ENCODE measurements around the gene LNP1. TPM values are rescaled to one million over a fixed set of nuclear protein-coding genes. Genes with fewer than 3 reads are reported as not detected.

The LNP1 gene
- total RNA-seq, 3 donors from 2014 or later: 0.94 to 1.5 (median 1.1) TPM

DNA sequence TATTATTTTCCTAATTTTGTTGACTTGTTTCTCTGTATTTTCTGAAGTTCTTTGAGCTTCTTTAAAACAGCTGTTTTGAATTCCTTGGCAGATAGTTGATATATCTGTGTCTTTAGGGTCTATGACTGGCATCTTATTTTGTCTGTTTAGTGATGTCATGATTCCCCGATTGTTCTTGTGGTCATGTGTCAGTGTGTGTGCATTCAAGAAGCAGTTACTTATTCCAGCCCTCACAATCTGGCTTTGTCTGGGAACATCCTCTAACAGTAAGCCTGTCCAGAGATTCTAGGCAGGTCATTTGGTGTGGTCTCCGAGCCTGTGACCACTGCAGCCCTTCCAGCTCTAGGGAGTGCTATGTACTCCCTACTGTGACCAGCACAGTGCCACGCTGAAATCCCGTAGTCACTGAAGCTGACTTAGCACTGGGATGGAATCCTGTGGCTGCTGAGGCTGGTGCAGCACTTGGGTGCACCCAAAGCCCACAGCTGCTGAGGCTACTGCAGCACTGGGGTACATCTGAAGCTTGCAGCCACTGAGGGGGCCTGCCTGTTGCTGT is 6.7 kb downstream of the LNP1 start:
- peaks cover 26% of the 10 kb centered on the region for H3K36me3 Mint-ChIP-seq (ENCODE audit: insufficient read depth)
- H3K4me3 Mint-ChIP-seq: no peak overlapping the region
- DNase-seq (no peak), ATAC-seq (no peak)
- H3K9me3 Mint-ChIP-seq: peaks cover 24% of the 10 kb centered on the region
- no peaks in the 10 kb centered on the region for H3K27me3 Mint-ChIP-seq (ENCODE audit: low read depth)
- peaks cover 13% of the 10 kb centered on the region for H3K4me1 Mint-ChIP-seq (ENCODE audit: low read depth)

DNA sequence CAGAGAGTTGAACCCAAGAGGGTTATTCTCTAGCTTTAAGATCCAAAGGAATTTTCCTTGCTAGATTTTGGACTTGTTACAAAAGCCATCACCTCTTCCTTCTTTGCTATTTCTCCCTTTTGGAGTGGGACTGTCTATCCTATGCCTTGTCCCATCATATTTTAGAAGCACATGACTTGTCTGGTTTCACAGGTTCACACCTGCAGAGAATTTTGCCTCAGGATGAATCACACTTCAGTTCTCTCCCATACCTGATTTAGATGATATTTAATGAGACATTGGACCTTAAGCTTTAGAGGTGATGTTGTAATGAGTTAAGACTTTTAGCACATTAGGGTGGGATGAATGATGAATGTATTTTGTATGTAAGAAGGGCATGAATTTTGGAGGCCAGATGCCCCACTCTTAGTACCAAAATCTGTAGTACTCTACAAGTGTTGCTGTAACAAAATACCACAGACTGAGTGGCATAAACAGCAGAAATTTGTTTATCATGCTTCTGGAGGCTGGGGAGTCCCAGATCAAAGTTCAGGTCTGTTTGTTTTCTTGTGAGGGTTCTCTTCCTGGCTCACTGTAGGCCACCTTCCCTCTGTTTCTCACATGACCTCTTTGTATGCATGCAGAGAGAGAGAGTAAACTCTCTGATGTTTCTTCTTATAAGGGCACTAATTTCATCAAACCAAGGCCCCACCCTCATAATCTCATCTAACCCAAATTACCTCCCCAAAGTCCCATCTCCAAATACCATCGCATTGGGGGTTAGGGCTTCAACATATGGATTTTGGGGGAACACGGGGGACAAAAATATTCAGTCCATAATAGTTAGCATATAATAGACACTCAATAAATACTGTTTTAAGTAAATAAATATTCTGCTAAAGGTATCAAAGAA is 10.0 kb downstream of the LNP1 start:
- Mint-ChIP-seq H3K27me3 (ENCODE audit: low read depth) (no peaks in the 10 kb centered on the region), H3K4me1 (ENCODE audit: low read depth) (no peaks in the 10 kb centered on the region), H3K9me3 (peaks cover 33% of the 10 kb centered on the region), H3K36me3 (ENCODE audit: insufficient read depth) (peaks cover 24% of the 10 kb centered on the region), H3K4me3 (no peak overlapping the region)
- DNase-seq (no peak), ATAC-seq (no peak)

DNA sequence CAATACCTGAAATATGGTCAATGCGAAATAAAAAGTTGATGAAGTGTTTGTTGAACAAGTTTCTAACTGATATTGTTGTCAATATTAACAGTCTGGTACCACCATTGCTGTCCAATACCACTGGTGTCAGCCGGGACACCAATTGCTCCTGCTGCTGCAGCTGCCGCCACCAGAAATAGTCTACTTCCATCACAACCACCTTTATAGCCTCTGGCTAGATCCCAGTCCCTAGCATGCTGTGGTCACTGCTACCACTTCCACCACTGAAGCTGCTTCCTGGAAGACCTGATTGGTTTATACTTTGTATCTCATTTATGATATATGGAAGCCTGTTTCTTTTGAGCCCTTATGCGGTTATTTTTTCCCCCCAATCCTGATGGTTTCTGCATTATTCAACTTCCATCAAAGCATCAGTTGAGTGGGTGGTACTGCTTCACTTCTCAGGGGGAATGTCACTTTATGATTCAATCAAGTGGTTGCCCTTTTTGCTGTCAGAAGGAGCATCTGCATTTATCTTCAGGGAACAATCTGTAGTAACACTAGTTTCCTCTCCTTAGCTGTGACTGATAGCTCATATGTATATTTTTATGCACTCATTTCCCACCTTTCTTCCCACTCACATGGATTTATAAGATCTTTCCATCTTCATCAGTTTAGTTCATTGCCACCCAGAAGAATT is 11.7 kb downstream of the LNP1 start:
- Mint-ChIP-seq H3K27me3 (ENCODE audit: low read depth) (no peaks in the 10 kb centered on the region), H3K4me1 (ENCODE audit: low read depth) (no peaks in the 10 kb centered on the region), H3K4me3 (no peak overlapping the region), H3K9me3 (peaks cover 24% of the 10 kb centered on the region), H3K36me3 (ENCODE audit: insufficient read depth) (peaks cover 18% of the 10 kb centered on the region)
- DNase-seq (no peak), ATAC-seq (no peak)

DNA sequence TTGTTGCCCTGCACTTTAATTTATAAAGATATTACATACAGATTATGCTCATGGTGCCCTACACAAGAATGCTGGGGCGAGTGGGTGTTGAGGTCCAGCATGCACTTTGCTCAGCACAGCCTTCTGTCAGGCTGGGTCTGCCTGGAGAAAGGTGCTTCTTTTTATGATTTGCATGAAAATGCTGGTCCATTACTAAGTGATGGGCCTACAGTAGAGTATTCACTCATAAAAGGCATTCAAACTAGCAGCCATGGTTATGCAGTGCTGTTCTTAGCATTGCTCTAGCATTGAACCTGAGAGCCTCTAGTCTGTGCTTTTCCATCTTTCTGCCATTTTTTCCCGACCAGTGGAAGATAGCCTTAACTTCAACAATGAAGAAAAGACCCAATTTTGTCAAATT is 12.3 kb downstream of the LNP1 start:
- H3K27me3 Mint-ChIP-seq (ENCODE audit: low read depth): no peaks in the 10 kb centered on the region
- H3K4me3 Mint-ChIP-seq: no peak overlapping the region
- peaks cover 18% of the 10 kb centered on the region for H3K36me3 Mint-ChIP-seq (ENCODE audit: insufficient read depth)

DNA sequence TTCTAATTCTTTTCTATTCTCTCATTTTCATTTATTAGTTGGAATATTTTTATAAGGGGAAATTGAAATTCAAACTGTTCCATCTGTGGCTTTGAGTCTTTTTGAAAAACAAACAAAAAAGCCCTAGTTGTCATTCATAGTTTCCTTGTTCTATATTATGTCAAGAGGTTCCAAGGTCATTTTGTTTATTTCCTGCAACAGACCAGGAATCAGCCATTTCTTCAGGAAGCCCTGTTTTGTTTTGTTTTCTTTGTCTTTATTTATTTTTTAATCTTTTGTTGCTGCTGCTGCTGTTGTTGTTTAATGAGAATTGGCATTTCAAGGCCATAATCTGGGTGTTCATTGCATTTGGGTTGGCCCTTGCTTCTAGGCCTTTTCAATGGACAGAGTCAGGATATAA is 14.8 kb downstream of the LNP1 start:
- H3K4me1 Mint-ChIP-seq (ENCODE audit: low read depth): no peaks in the 10 kb centered on the region
- H3K36me3 Mint-ChIP-seq (ENCODE audit: insufficient read depth): peaks cover 11% of the 10 kb centered on the region
- H3K27me3 Mint-ChIP-seq (ENCODE audit: low read depth): no peaks in the 10 kb centered on the region
- no peak overlapping the region for H3K4me3 Mint-ChIP-seq
- DNase-seq (no peak), ATAC-seq (no peak)
- peaks cover 20% of the 10 kb centered on the region for H3K9me3 Mint-ChIP-seq

More for the DNA sequence above, 12.3 kb downstream of the LNP1 start:
- DNase-seq (no peak), ATAC-seq (no peak)
- Mint-ChIP-seq H3K9me3 (peaks cover 24% of the 10 kb centered on the region), H3K4me1 (ENCODE audit: low read depth) (no peaks in the 10 kb centered on the region)

DNA sequence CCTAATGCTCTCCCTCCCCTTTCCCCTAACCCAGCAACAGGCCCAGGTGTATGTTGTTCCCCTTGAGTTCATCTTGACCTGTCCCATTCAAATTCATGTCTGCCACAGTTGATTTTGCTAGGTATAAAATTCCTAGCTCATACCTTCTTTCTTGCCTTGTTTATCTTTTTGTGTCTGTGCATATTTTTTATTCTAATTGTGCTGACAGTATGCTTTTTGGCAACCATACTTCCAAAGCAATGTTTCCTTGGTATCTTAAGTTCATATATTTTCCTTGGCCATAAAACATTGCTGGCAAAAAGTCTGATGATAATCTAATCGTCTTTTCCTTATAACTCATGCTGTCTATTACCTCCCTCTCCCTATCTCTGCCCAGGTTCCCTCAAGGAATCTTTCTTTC is 15.5 kb downstream of the LNP1 start:
- H3K9me3 Mint-ChIP-seq: peaks cover 14% of the 10 kb centered on the region
- H3K4me1 Mint-ChIP-seq (ENCODE audit: low read depth): no peaks in the 10 kb centered on the region
- H3K4me3 Mint-ChIP-seq: no peak overlapping the region
- peaks cover 10% of the 10 kb centered on the region for H3K36me3 Mint-ChIP-seq (ENCODE audit: insufficient read depth)
- DNase-seq (no peak), ATAC-seq (no peak)
- no peaks in the 10 kb centered on the region for H3K27me3 Mint-ChIP-seq (ENCODE audit: low read depth)

DNA sequence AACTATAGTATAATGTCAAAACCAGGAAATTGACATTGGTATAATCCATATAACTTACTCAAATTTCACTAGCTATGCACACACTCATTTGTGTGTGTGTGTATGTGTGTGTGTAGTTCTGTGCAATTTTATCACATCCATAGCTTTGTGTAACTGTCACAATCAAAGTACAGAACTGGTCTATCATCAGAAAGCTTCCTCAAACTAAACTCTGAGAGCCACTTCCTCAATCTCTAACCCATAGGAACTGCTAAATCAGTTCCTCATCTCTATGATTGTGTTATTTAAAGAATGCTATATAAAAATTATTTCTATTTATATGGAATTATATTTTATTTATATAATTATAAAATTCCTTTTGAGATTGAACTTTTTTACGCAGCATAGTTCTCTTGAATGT is 18.1 kb downstream of the LNP1 start:
- H3K4me1 Mint-ChIP-seq (ENCODE audit: low read depth): no peaks in the 10 kb centered on the region

DNA sequence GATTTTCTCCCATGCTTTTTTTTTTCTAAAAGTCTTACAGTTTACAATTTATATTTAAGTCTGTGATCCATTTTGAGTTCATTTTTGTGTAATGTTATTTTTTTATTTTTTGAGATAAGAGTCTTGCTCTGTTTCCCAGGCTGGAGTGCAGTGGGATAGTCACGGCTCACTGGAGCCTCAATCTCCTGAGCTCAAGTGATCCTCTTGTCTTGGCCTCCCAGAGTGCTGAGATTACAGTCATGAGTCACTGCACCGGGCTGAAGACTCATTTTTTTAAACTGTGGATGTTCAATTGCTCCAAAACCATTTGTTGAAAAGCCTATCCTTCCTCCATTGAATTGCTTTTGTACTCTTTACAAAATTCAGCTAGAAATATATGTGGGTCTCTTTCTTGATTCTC is 19.5 kb downstream of the LNP1 start:
- DNase-seq (no peak), ATAC-seq (no peak)
- H3K4me3 Mint-ChIP-seq: no peak overlapping the region
- no peaks in the 10 kb centered on the region for H3K4me1 Mint-ChIP-seq (ENCODE audit: low read depth)
- H3K9me3 Mint-ChIP-seq: no peaks in the 10 kb centered on the region
- H3K27me3 Mint-ChIP-seq (ENCODE audit: low read depth): no peaks in the 10 kb centered on the region
- no peaks in the 10 kb centered on the region for H3K36me3 Mint-ChIP-seq (ENCODE audit: insufficient read depth)

More for the DNA sequence above, 18.1 kb downstream of the LNP1 start:
- ATAC-seq (no peak), DNase-seq (no peak)
- no peaks in the 10 kb centered on the region for H3K9me3 Mint-ChIP-seq
- H3K27me3 Mint-ChIP-seq (ENCODE audit: low read depth): no peaks in the 10 kb centered on the region
- no peak overlapping the region for H3K4me3 Mint-ChIP-seq
- H3K36me3 Mint-ChIP-seq (ENCODE audit: insufficient read depth): no peaks in the 10 kb centered on the region

DNA sequence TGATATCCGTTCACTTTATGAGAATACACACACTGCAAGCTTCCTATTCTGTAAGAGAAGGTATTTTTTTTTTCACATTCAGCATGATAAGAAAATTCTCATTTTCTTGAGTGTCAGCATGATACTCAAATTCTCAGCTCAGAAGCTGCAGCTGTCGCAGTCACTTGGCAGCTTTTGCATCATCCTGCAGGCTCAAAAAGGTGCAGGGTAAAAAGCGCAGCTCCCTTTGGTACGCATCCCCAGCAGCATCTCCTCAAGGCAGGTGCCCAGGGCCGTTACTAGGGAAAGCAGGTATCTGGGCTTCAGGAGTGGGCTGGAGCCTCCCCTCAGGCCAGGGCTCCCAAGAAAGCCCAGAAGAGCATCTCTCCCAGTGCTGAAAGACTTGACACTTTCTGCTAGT is 22.3 kb downstream of the LNP1 start:
- Mint-ChIP-seq H3K27me3 (ENCODE audit: low read depth) (peaks cover 3% of the 10 kb centered on the region), H3K4me1 (ENCODE audit: low read depth) (no peaks in the 10 kb centered on the region), H3K36me3 (ENCODE audit: insufficient read depth) (no peaks in the 10 kb centered on the region), H3K4me3 (no peak overlapping the region), H3K9me3 (no peaks in the 10 kb centered on the region)
- no peak for ATAC-seq
- no peak for DNase-seq

DNA sequence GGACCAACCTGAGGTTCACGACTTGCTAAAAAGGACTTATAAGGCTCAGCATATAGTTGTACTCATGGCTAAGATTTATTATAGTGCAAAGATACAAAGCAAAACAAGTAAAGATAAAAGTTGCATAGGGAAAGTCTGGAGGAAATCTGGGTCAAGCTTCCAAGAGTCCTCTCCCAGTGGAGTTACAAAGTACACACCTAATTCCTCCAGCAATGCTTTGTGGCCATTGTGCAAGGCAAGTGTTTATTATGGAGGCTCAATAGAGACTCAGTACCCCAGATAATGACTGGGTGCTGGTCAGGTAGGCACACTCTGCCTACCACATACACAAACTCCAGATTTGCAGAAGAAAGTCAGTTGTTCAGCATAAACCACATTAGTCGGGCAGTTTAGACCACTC is 22.9 kb downstream of the LNP1 start:
- Mint-ChIP-seq H3K4me3 (no peak overlapping the region), H3K27me3 (ENCODE audit: low read depth) (peaks cover 3% of the 10 kb centered on the region)
- no peak for ATAC-seq

DNA sequence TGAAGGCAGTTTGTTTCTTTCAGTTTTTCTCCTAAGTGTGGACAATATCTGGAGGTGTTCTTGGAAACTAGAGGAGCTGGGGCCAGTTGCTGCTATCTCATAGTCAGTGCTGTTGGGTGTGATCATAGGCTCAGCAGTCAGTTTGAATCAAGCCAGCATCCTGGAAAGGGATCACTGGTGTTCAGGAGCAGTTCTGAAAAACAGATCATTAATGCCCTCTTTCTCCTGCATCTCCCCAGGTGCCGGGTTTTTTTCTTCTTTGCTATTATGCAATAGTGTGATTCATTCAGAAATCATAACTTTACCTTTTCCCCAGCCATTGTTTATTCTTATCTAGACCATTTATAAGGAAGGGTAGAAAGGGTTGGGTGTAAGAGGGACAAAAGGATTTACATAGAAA is 24.0 kb downstream of the LNP1 start:
- ATAC-seq (no peak), DNase-seq (no peak)
- Mint-ChIP-seq H3K4me1 (ENCODE audit: low read depth) (no peaks in the 10 kb centered on the region), H3K4me3 (no peak overlapping the region), H3K9me3 (no peaks in the 10 kb centered on the region), H3K27me3 (ENCODE audit: low read depth) (peaks cover 6% of the 10 kb centered on the region), H3K36me3 (ENCODE audit: insufficient read depth) (no peaks in the 10 kb centered on the region)

More for the DNA sequence above, 22.9 kb downstream of the LNP1 start:
- Mint-ChIP-seq H3K9me3 (no peaks in the 10 kb centered on the region), H3K36me3 (ENCODE audit: insufficient read depth) (no peaks in the 10 kb centered on the region), H3K4me1 (ENCODE audit: low read depth) (no peaks in the 10 kb centered on the region)
- no peak for DNase-seq

DNA sequence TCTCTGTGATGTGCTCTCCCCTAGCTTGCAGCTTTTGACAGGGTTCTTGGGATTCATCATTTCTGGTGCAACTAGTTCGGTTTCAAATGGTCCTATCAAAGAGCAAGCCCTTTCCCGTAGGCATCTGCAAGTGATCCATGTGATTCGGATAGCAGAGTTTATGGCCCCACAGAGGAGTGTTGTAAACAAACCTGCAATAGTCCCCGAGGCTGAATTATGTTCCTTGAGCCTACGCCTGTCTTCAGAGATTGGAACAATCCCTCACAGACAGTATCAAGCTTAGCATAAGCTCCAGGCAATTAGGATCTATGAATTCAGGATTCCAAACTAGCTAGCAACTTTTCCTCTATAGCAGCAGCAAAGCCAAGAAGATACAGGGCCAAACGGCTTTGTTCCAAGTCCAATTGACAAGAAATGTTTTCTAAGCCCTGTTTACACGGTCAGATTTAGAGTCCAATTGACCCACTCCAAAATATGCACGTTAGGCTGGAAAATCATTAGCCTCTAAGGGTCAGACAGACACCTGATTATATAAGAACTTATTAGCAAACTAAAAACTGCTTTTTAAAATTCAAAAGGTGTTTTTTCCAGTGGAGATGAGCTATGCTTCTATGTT is 24.8 kb downstream of the LNP1 start:
- Mint-ChIP-seq H3K4me3 (no peak overlapping the region), H3K27me3 (ENCODE audit: low read depth) (peaks cover 6% of the 10 kb centered on the region), H3K9me3 (no peaks in the 10 kb centered on the region), H3K36me3 (ENCODE audit: insufficient read depth) (no peaks in the 10 kb centered on the region), H3K4me1 (ENCODE audit: low read depth) (no peaks in the 10 kb centered on the region)
- DNase-seq (no peak), ATAC-seq (no peak)

DNA sequence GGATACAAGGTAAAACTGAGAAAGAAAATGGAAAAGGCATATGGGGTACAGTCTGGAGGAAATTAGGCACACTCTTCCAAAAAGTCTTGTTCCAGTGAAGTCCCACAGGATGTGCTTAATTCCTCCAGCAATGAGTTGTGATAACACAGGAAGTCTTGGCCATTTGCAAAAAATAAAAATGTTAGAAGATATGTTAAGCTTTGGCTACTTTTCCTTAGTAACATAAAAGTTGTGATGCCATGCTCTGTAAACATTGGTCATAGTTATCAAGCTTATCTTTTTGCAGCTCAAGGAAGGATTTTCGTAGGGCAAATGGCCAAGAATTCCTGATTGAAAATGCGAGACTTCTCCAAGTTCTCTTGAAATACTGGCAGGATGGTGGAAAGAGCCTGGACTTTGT is 26.4 kb downstream of the LNP1 start:
- no peaks in the 10 kb centered on the region for H3K4me1 Mint-ChIP-seq (ENCODE audit: low read depth)
- ATAC-seq (no peak), DNase-seq (no peak)
- H3K27me3 Mint-ChIP-seq (ENCODE audit: low read depth): peaks cover 6% of the 10 kb centered on the region
- no peak overlapping the region for H3K4me3 Mint-ChIP-seq
- no peaks in the 10 kb centered on the region for H3K36me3 Mint-ChIP-seq (ENCODE audit: insufficient read depth)
- no peaks in the 10 kb centered on the region for H3K9me3 Mint-ChIP-seq

DNA sequence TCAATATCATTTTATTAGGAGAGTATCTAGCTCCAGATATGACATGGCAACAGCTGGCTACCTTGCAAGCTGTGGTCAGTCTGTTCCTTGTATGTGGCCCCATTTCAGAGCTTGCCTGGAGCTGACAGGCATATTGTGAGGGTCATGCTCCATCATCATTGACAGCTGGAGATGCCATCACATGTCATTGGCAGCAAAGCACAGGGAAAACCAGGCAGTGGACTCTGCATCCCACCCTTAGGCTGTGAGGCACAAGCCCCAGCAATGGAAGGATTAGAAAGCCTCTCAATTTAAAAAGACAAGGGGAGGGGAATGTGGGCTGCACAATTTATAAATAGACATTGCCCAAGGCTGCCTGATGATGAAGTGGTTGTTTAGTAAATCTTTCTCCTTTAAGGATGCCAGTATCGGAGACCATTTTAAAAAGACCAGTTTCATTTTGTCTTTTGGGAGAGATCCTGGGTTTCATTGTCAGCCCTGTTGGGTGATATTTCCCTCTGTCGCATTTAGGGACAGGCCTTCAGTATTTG is 27.9 kb downstream of the LNP1 start:
- H3K9me3 Mint-ChIP-seq: no peaks in the 10 kb centered on the region
- no peak for DNase-seq
- ATAC-seq: no peak
- no peaks in the 10 kb centered on the region for H3K36me3 Mint-ChIP-seq (ENCODE audit: insufficient read depth)
- no peaks in the 10 kb centered on the region for H3K4me1 Mint-ChIP-seq (ENCODE audit: low read depth)
- peaks cover 6% of the 10 kb centered on the region for H3K27me3 Mint-ChIP-seq (ENCODE audit: low read depth)
- H3K4me3 Mint-ChIP-seq: no peak overlapping the region

All from activated T-cell treated with anti-CD3 and anti-CD28 coated beads, Interleukin-2, amount 50 U/mL, for 4 hours (primary cell).